GM12892 (cell line): ENCODE data around the gene GHSR.

Experiments
- POLR2A ChIP-seq: IDR thresholded peaks from 2 replicates; pipeline ENCODE4 v1.6.1; 2011; ENCODE audit warnings: low read depth, low read length, control low read depth
- TAF1 ChIP-seq: IDR thresholded peaks from 2 replicates; pipeline ENCODE4 v1.6.1; 2011; ENCODE audit warnings: low read depth, mild to moderate bottlenecking, control low read depth, low read length, borderline replicate concordance

GRCh38 chr3:172470588-172470987 lies 22.3 kb upstream of the GHSR start:
- no peak for TF ChIP-seq TAF1
- no peak for TF ChIP-seq POLR2A
